Activated CD4-positive, alpha-beta T cell treated with anti-CD3 and anti-CD28 coated beads, Interleukin-2, amount 10 ng/mL, durations not matched to agents 7 days and 5 days (primary cell): ENCODE data around the gene PODXL2. TPM values are rescaled to one million over a fixed set of nuclear protein-coding genes. Genes with fewer than 3 reads are reported as not detected.
"Not testable (repeated sequence)": the region's sequence is repeated elsewhere in the genome, so short reads cannot be mapped to it uniquely, and the experiment has no call there.

Source experiments
- CTCF ChIA-PET: fragments of 350-600 bp; sonication (Branson Sonifier 250); formaldehyde crosslinking; loops from one replicate; lab custom pipeline; 2021; ENCODE audit warnings: antibody characterized with exemption; lab: Charles Lee
- POLR2A ChIA-PET: fragments of 350-600 bp; sonication (Branson Sonifier 250); formaldehyde crosslinking; loops from one replicate; lab custom pipeline; 2021; ENCODE audit warnings: antibody characterized with exemption; lab: Charles Lee
- DNase-seq: peaks from one replicate; pipeline ENCODE4 v3.0.0-alpha.2; 2020
- H3K27ac Mint-ChIP-seq: one replicate; pipeline ENCODE4 v1.8.0; 2021; ENCODE audit warnings: mild to moderate bottlenecking, moderate library complexity, mixed read lengths
- H3K27me3 Mint-ChIP-seq: one replicate; pipeline ENCODE4 v1.8.0; 2021; ENCODE audit warnings: mixed read lengths
- H3K36me3 Mint-ChIP-seq: one replicate; pipeline ENCODE4 v1.8.0; 2021; ENCODE audit warnings: low read depth, mixed read lengths
- H3K4me1 Mint-ChIP-seq: one replicate; pipeline ENCODE4 v1.8.0; 2021; ENCODE audit warnings: mixed read lengths
- H3K4me3 Mint-ChIP-seq: one replicate; pipeline ENCODE4 v1.8.0; 2021; ENCODE audit warnings: mild to moderate bottlenecking, moderate library complexity, mixed read lengths
- H3K9me3 Mint-ChIP-seq: one replicate; pipeline ENCODE4 v1.8.0; 2021; ENCODE audit warnings: mixed read lengths
- total RNA-seq, 2 experiments: library from RNA; stranded (reverse); gene quantifications; one replicate each; pipeline ENCODE4 v1.2.3, GENCODE V29; 2021

Gene PODXL2
- total RNA-seq, 2 experiments from 2014 or later, result 2.7 to 2.9 TPM

- Mint-ChIP-seq H3K27me3 (no peaks in the 10 kb centered on the region), H3K4me3 (no peak overlapping the region), H3K9me3 (no peaks in the 10 kb centered on the region), H3K4me1 (peaks cover 12% of the 10 kb centered on the region), H3K36me3 (peaks cover 2% of the 10 kb centered on the region), H3K27ac (no peak overlapping the region)
- POLR2A ChIA-PET, result no interaction called here
- CTCF ChIA-PET, result no interaction called here
- DNase-seq, result no peak
Observed at GRCh38 chr3:127676921-127677351, 48.0 kb downstream of the PODXL2 start.

- H3K27ac Mint-ChIP-seq, result no peak overlapping the region
- no peak for DNase-seq
- no peaks in the 10 kb centered on the region for H3K27me3 Mint-ChIP-seq
- POLR2A ChIA-PET, result no interaction called here
- H3K36me3 Mint-ChIP-seq, result peaks cover 2% of the 10 kb centered on the region
- no peak overlapping the region for H3K4me3 Mint-ChIP-seq
- CTCF ChIA-PET, result no interaction called here
- peaks cover 12% of the 10 kb centered on the region for H3K4me1 Mint-ChIP-seq
- no peaks in the 10 kb centered on the region for H3K9me3 Mint-ChIP-seq
Observed at GRCh38 chr3:127677541-127678314, 48.7 kb downstream of the PODXL2 start.

- DNase-seq, result no peak
- ChIA-PET POLR2A (no interaction called here), CTCF (no interaction called here)
- H3K27me3 Mint-ChIP-seq, result no peaks in the 10 kb centered on the region
- no peaks in the 10 kb centered on the region for H3K9me3 Mint-ChIP-seq
- peaks cover 12% of the 10 kb centered on the region for H3K4me1 Mint-ChIP-seq
- H3K4me3 Mint-ChIP-seq, result no peak overlapping the region
- peaks cover 2% of the 10 kb centered on the region for H3K36me3 Mint-ChIP-seq
- no peak overlapping the region for H3K27ac Mint-ChIP-seq
Observed at GRCh38 chr3:127678315-127678599, 49.3 kb downstream of the PODXL2 start.

- Mint-ChIP-seq H3K27ac (no peak overlapping the region), H3K9me3 (no peaks in the 10 kb centered on the region), H3K36me3 (peaks cover 2% of the 10 kb centered on the region), H3K27me3 (no peaks in the 10 kb centered on the region), H3K4me1 (peaks cover 12% of the 10 kb centered on the region), H3K4me3 (no peak overlapping the region)
- ChIA-PET CTCF (interaction anchor here (0.5 to 3.0 kb wide), 3 partner anchors 8 to 17 kb away, joined by 3 to 12 read pairs (median 4); no protein-coding TSS in a partner anchor), POLR2A (interaction anchor here (0.5 kb wide), 1 partner anchor 81 kb away, joined by 3 read pairs; no protein-coding TSS in a partner anchor)
- DNase-seq, result no peak
Observed at GRCh38 chr3:127678611-127679533, 49.9 kb downstream of the PODXL2 start.

GRCh38 chr3:127679534-127680145 is 50.7 kb downstream of the PODXL2 start:
- Mint-ChIP-seq H3K9me3 (no peaks in the 10 kb centered on the region), H3K4me3 (no peak overlapping the region), H3K36me3 (peaks cover 2% of the 10 kb centered on the region), H3K27me3 (no peaks in the 10 kb centered on the region), H3K4me1 (peaks cover 7% of the 10 kb centered on the region), H3K27ac (no peak overlapping the region)
- no peak for DNase-seq
- CTCF ChIA-PET, result interaction anchor here (0.5 to 3.0 kb wide), 3 partner anchors 8 to 17 kb away, joined by 3 to 12 read pairs (median 4); no protein-coding TSS in a partner anchor
- POLR2A ChIA-PET, result interaction anchor here (0.5 kb wide), 1 partner anchor 82 kb away, joined by 3 read pairs; no protein-coding TSS in a partner anchor

GRCh38 chr3:127680146-127680661 is 51.2 kb downstream of the PODXL2 start:
- H3K4me3 Mint-ChIP-seq, result no peak overlapping the region
- H3K27me3 Mint-ChIP-seq, result no peaks in the 10 kb centered on the region
- H3K9me3 Mint-ChIP-seq, result no peaks in the 10 kb centered on the region
- CTCF ChIA-PET, result interaction anchor here (1.6 to 3.0 kb wide), 2 partner anchors 9 to 16 kb away, joined by 4 to 12 read pairs; no protein-coding TSS in a partner anchor
- H3K36me3 Mint-ChIP-seq, result peaks cover 2% of the 10 kb centered on the region
- POLR2A ChIA-PET, result no interaction called here
- no peak for DNase-seq
- peaks cover 6% of the 10 kb centered on the region for H3K4me1 Mint-ChIP-seq
- H3K27ac Mint-ChIP-seq, result no peak overlapping the region

- no peak for DNase-seq
- ChIA-PET POLR2A (no interaction called here), CTCF (interaction anchor here (3.0 kb wide), 1 partner anchor 15 kb away, joined by 12 read pairs; no protein-coding TSS in a partner anchor)
- Mint-ChIP-seq H3K4me1 (peaks cover 6% of the 10 kb centered on the region), H3K27ac (no peak overlapping the region), H3K27me3 (no peaks in the 10 kb centered on the region), H3K9me3 (no peaks in the 10 kb centered on the region), H3K36me3 (peaks cover 2% of the 10 kb centered on the region), H3K4me3 (no peak overlapping the region)
Observed at GRCh38 chr3:127680798-127681221, 51.8 kb downstream of the PODXL2 start.

- DNase-seq, H3K4me3 Mint-ChIP-seq: not testable (repeated sequence)
- CTCF ChIA-PET, result interaction anchor here (0.7 to 1.1 kb wide), 5 partner anchors 97 to 191 kb away, joined by 3 to 5 read pairs (median 4); no protein-coding TSS in a partner anchor
Observed at GRCh38 chr3:127682175-127682554, 53.2 kb downstream of the PODXL2 start.

GRCh38 chr3:127682561-127682960 is 53.6 kb downstream of the PODXL2 start:
- H3K27ac Mint-ChIP-seq, result no peak overlapping the region
- peaks cover 2% of the 10 kb centered on the region for H3K36me3 Mint-ChIP-seq
- H3K4me3 Mint-ChIP-seq, result no peak overlapping the region
- DNase-seq, result no peak
- CTCF ChIA-PET, result interaction anchor here (0.7 to 1.1 kb wide), 3 partner anchors 97 to 190 kb away, joined by 3 to 5 read pairs (median 4); no protein-coding TSS in a partner anchor
- no peaks in the 10 kb centered on the region for H3K9me3 Mint-ChIP-seq
- peaks cover 6% of the 10 kb centered on the region for H3K4me1 Mint-ChIP-seq
- POLR2A ChIA-PET, result no interaction called here
- no peaks in the 10 kb centered on the region for H3K27me3 Mint-ChIP-seq

More at GRCh38 chr3:127682175-127682554, 53.2 kb downstream of the PODXL2 start:
- POLR2A ChIA-PET, H3K9me3 Mint-ChIP-seq, H3K27me3 Mint-ChIP-seq, H3K36me3 Mint-ChIP-seq, H3K4me1 Mint-ChIP-seq, H3K27ac Mint-ChIP-seq: not testable (repeated sequence)

GRCh38 chr3:127684871-127685707 is 56.1 kb downstream of the PODXL2 start:
- Mint-ChIP-seq H3K27ac (no peak overlapping the region), H3K36me3 (no peaks in the 10 kb centered on the region), H3K9me3 (no peaks in the 10 kb centered on the region), H3K27me3 (no peaks in the 10 kb centered on the region), H3K4me3 (no peak overlapping the region), H3K4me1 (peaks cover 6% of the 10 kb centered on the region)
- DNase-seq, result no peak
- CTCF ChIA-PET, result no interaction called here
- POLR2A ChIA-PET, result no interaction called here

- H3K4me1 Mint-ChIP-seq, result peaks cover 6% of the 10 kb centered on the region
- H3K27me3 Mint-ChIP-seq, result no peaks in the 10 kb centered on the region
- H3K4me3 Mint-ChIP-seq, result no peak overlapping the region
- no peak for DNase-seq
- H3K9me3 Mint-ChIP-seq, result no peaks in the 10 kb centered on the region
- ChIA-PET POLR2A (no interaction called here), CTCF (no interaction called here)
- H3K36me3 Mint-ChIP-seq, result no peaks in the 10 kb centered on the region
- no peak overlapping the region for H3K27ac Mint-ChIP-seq
Observed at GRCh38 chr3:127685708-127686511, 56.9 kb downstream of the PODXL2 start.
